A673 (cell line): ENCODE measurements around the gene TTLL7. TPM values are rescaled to one million over a fixed set of nuclear protein-coding genes. Genes with fewer than 3 reads are reported as not detected.
"Not testable (repeated sequence)": the region's sequence is repeated elsewhere in the genome, so short reads cannot be mapped to it uniquely, and the experiment has no call there.

Experiments
- BruUV-seq: library from RNA; stranded (reverse); fragments of 400-500 nt; replicated peaks from 2 replicates; lab custom pipeline; 2021; lab: Mats Ljungman, UMichigan
- CTCF ChIA-PET: fragments of 300-600 bp; sonication (Branson Sonifier 250); formaldehyde crosslinking; loops from one replicate; lab custom pipeline; 2022; ENCODE audit warnings: antibody characterized with exemption; lab: Charles Lee
- POLR2A ChIA-PET: fragments of 300-600 bp; sonication (Branson Sonifier 250); formaldehyde crosslinking; loops from one replicate; lab custom pipeline; 2022; ENCODE audit warnings: antibody characterized with exemption; ENCODE audit not compliant: low non-redundant PET; lab: Charles Lee
- DNase-seq: peaks from one replicate; pipeline ENCODE4 v3.0.0-alpha.2; 2015; ENCODE audit warnings: low spot score
- H3K27ac ChIP-seq: fragments of 200-600 bp; sonication (generic); 2 replicates; pipeline ENCODE4 v1.5.1; 2016; ENCODE audit warnings: mixed run types, low read depth, mild to moderate bottlenecking, mixed read lengths, antibody characterized with exemption, low read length; ENCODE audit not compliant: poor library complexity, severe bottlenecking
- H3K27me3 ChIP-seq: fragments of 200-600 bp; sonication (generic); replicated peaks from 2 replicates; pipeline ENCODE4 v1.6.1; 2017; ENCODE audit warnings: mixed run types, low read depth, mild to moderate bottlenecking, mixed read lengths, antibody characterized with exemption, low read length; ENCODE audit not compliant: insufficient read depth, poor library complexity
- H3K36me3 ChIP-seq: fragments of 200-600 bp; sonication (generic); 2 replicates; pipeline ENCODE4 v1.6.1; 2016; ENCODE audit warnings: mixed run types, mild to moderate bottlenecking, mixed read lengths, antibody characterized with exemption, low read length; ENCODE audit not compliant: insufficient read depth, poor library complexity, severe bottlenecking
- H3K4me1 ChIP-seq: fragments of 200-600 bp; sonication (generic); 2 replicates; pipeline ENCODE4 v1.6.1; 2017; ENCODE audit warnings: mixed run types, mild to moderate bottlenecking, mixed read lengths, antibody characterized with exemption, low read length; ENCODE audit not compliant: insufficient read depth, poor library complexity, severe bottlenecking
- H3K4me3 ChIP-seq: fragments of 200-600 bp; sonication (generic); 2 replicates; pipeline ENCODE4 v1.5.1; 2016; ENCODE audit warnings: low read depth, mixed run types, mild to moderate bottlenecking, mixed read lengths, low read length; ENCODE audit not compliant: poor library complexity, severe bottlenecking
- H3K9me3 ChIP-seq: fragments of 200-600 bp; sonication (generic); 2 replicates; pipeline ENCODE4 v1.6.1; 2016; ENCODE audit warnings: mixed run types, low read depth, mild to moderate bottlenecking, mixed read lengths, antibody characterized with exemption, low read length; ENCODE audit not compliant: poor library complexity, severe bottlenecking
- CTCF ChIP-seq: fragments of 300-800, 200-600 bp; sonication (generic); conservative IDR thresholded peaks from 2 replicates; pipeline ENCODE4 v1.5.1; 2017; ENCODE audit warnings: low read depth, mild to moderate bottlenecking, antibody characterized with exemption, low read length, moderate library complexity, mixed read lengths
- EZH2 ChIP-seq: fragments of 200-600 bp; sonication (generic); IDR thresholded peaks from 2 replicates; pipeline ENCODE4 v1.6.1; 2017; ENCODE audit warnings: borderline replicate concordance, low read depth, mild to moderate bottlenecking, mixed read lengths, antibody characterized with exemption, low read length; ENCODE audit not compliant: poor library complexity, severe bottlenecking
- intact Hi-C: fragments of 100-400 bp; cut with micrococcal nuclease; formaldehyde crosslinking; loops from one replicate; pipeline ENCODE4 v1.10.0; 2022; ENCODE audit not compliant: unreplicated experiment
- total RNA-seq: library from RNA; stranded (reverse); gene quantifications from 2 replicates; pipeline ENCODE4 v1.2.3, GENCODE V29; 2021

The TTLL7 gene
- total RNA-seq, 1 experiment from 2014 or later: 34.2 TPM

GRCh38 chr1:83919872-83920271 lies 79.1 kb downstream of the TTLL7 start:
- no peaks in the 10 kb centered on the region for H3K36me3 ChIP-seq
- H3K4me1 ChIP-seq: no peaks in the 10 kb centered on the region
- no peak for TF ChIP-seq CTCF
- TF ChIP-seq EZH2: no peak
- BruUV-seq: no TSS peak
- no peak overlapping the region for H3K27ac ChIP-seq
- no peaks in the 10 kb centered on the region for H3K9me3 ChIP-seq
- DNase-seq: no peak
- no peaks in the 10 kb centered on the region for H3K27me3 ChIP-seq
- no peak overlapping the region for H3K4me3 ChIP-seq
- intact Hi-C loops: no loop called here
- ChIA-PET POLR2A (no interaction called here), CTCF (no interaction called here)

GRCh38 chr1:83918688-83919285 lies 80.1 kb downstream of the TTLL7 start:
- Histone ChIP-seq H3K4me1 (no peaks in the 10 kb centered on the region), H3K9me3 (no peaks in the 10 kb centered on the region), H3K27ac (no peak overlapping the region), H3K4me3 (no peak overlapping the region), H3K36me3 (no peaks in the 10 kb centered on the region), H3K27me3 (no peaks in the 10 kb centered on the region)
- ChIA-PET POLR2A (no interaction called here), CTCF (no interaction called here)
- intact Hi-C loops: no loop called here
- no peak for DNase-seq
- TF ChIP-seq CTCF: no peak
- no peak for TF ChIP-seq EZH2
- BruUV-seq: no TSS peak

GRCh38 chr1:83917959-83918358 lies 81.0 kb downstream of the TTLL7 start:
- CTCF ChIA-PET: no interaction called here
- DNase-seq: no peak
- no TSS peak for BruUV-seq
- H3K4me3 ChIP-seq: no peak overlapping the region
- intact Hi-C loops: no loop called here
- no peak for TF ChIP-seq CTCF
- no peak for TF ChIP-seq EZH2
- no peaks in the 10 kb centered on the region for H3K4me1 ChIP-seq
- no peaks in the 10 kb centered on the region for H3K27me3 ChIP-seq
- POLR2A ChIA-PET: no interaction called here
- H3K9me3 ChIP-seq: no peaks in the 10 kb centered on the region
- no peak overlapping the region for H3K27ac ChIP-seq
- no peaks in the 10 kb centered on the region for H3K36me3 ChIP-seq

GRCh38 chr1:83916094-83916493 lies 82.8 kb downstream of the TTLL7 start:
- BruUV-seq, H3K27ac ChIP-seq, H3K4me3 ChIP-seq, H3K4me1 ChIP-seq, DNase-seq, H3K27me3 ChIP-seq, intact Hi-C loops, H3K9me3 ChIP-seq, POLR2A ChIA-PET, H3K36me3 ChIP-seq, CTCF ChIA-PET: not testable (repeated sequence)
